Left ventricle myocardium inferior (tissue), 1 donor: ENCODE measurements around the gene CDC27. TPM values are rescaled to one million over a fixed set of nuclear protein-coding genes. Genes with fewer than 3 reads are reported as not detected.

Source experiments
- DNase-seq: peaks from one replicate; pipeline ENCODE4 v3.0.0-alpha.2; 2020
- H3K27ac ChIP-seq: fragments of 200-600 bp; replicated peaks from 2 replicates; pipeline ENCODE4 v1.8.0; 2021
- H3K27me3 ChIP-seq: fragments of 200-600 bp; 2 replicates; pipeline ENCODE4 v1.8.0; 2021; ENCODE audit warnings: low read depth
- H3K36me3 ChIP-seq: fragments of 200-600 bp; 2 replicates; pipeline ENCODE4 v1.8.0; 2021
- H3K4me1 ChIP-seq: fragments of 200-600 bp; 2 replicates; pipeline ENCODE4 v1.8.0; 2021
- H3K4me3 ChIP-seq: fragments of 200-600 bp; 2 replicates; pipeline ENCODE4 v1.8.0; 2021; ENCODE audit warnings: mild to moderate bottlenecking, moderate library complexity
- H3K9me3 ChIP-seq: fragments of 200-600 bp; replicated peaks from 2 replicates; pipeline ENCODE4 v1.8.0; 2021
- CTCF ChIP-seq: fragments of 200-600 bp; IDR thresholded peaks from 2 replicates; pipeline ENCODE4 v1.8.0; 2021; ENCODE audit warnings: antibody characterized with exemption, mild to moderate bottlenecking, borderline replicate concordance
- intact Hi-C: fragments of 100-400 bp; cut with micrococcal nuclease; formaldehyde crosslinking; loops from one replicate; pipeline ENCODE4 v1.11.0; 2022
- total RNA-seq: library from RNA; stranded (reverse); fragmentation: NEBNext Ultra II Directional; extraction: Animal tissue kit (Norgen Biotek cat#: 25700); gene quantifications from one replicate; pipeline ENCODE4 v1.2.1, GENCODE V29; 2021
- donor health status: DM: no; HTN: yes; CAD: no; lungs with severe emphysema.

CDC27 gene
- total RNA-seq, 1 donor from 2014 or later, result 92.4 TPM

GRCh38 chr17:47235506-47235905 is 46.4 kb upstream of the CDC27 start:
- H3K4me3 ChIP-seq, result no peak overlapping the region
- no peak overlapping the region for H3K27ac ChIP-seq
- no peak for DNase-seq
- H3K9me3 ChIP-seq, result no peaks in the 10 kb centered on the region
- H3K4me1 ChIP-seq, result peaks cover 24% of the 10 kb centered on the region
- H3K27me3 ChIP-seq, result no peaks in the 10 kb centered on the region
- H3K36me3 ChIP-seq, result no peaks in the 10 kb centered on the region
- intact Hi-C loops, result loop anchor here (10.0 kb wide), 1 partner anchor 379 kb away; no protein-coding TSS in a partner anchor
- no peak for TF ChIP-seq CTCF

GRCh38 chr17:47232465-47232864 is 43.4 kb upstream of the CDC27 start:
- Histone ChIP-seq H3K4me3 (no peak overlapping the region), H3K27ac (no peak overlapping the region), H3K36me3 (no peaks in the 10 kb centered on the region), H3K4me1 (peaks cover 20% of the 10 kb centered on the region), H3K27me3 (no peaks in the 10 kb centered on the region), H3K9me3 (no peaks in the 10 kb centered on the region)
- no peak for TF ChIP-seq CTCF
- DNase-seq, result no peak
- intact Hi-C loops, result loop anchor here (5.0 to 10.0 kb wide), 2 partner anchors 80 to 382 kb away; no protein-coding TSS in a partner anchor

GRCh38 chr17:47231866-47232265 is 42.8 kb upstream of the CDC27 start:
- no peak overlapping the region for H3K4me3 ChIP-seq
- no peak for TF ChIP-seq CTCF
- H3K27ac ChIP-seq, result no peak overlapping the region
- H3K27me3 ChIP-seq, result no peaks in the 10 kb centered on the region
- intact Hi-C loops, result loop anchor here (5.0 to 10.0 kb wide), 2 partner anchors 80 to 383 kb away; no protein-coding TSS in a partner anchor
- peaks cover 18% of the 10 kb centered on the region for H3K4me1 ChIP-seq
- H3K36me3 ChIP-seq, result no peaks in the 10 kb centered on the region
- no peak for DNase-seq
- no peaks in the 10 kb centered on the region for H3K9me3 ChIP-seq

- intact Hi-C loops, result loop anchor here (5.0 to 10.0 kb wide), 2 partner anchors 81 to 383 kb away; no protein-coding TSS in a partner anchor
- DNase-seq, result no peak
- H3K27me3 ChIP-seq, result no peaks in the 10 kb centered on the region
These were observed 42.2 kb upstream of the CDC27 start for GRCh38 chr17:47231334-47231733.

GRCh38 chr17:47230864-47231263 is 41.8 kb upstream of the CDC27 start:
- Histone ChIP-seq H3K36me3 (no peaks in the 10 kb centered on the region), H3K27ac (no peak overlapping the region), H3K4me1 (peaks cover 22% of the 10 kb centered on the region), H3K27me3 (no peaks in the 10 kb centered on the region), H3K4me3 (no peak overlapping the region), H3K9me3 (no peaks in the 10 kb centered on the region)
- no peak for TF ChIP-seq CTCF
- intact Hi-C loops, result loop anchor here (5.0 to 10.0 kb wide), 2 partner anchors 81 to 384 kb away; no protein-coding TSS in a partner anchor
- DNase-seq, result no peak

More at GRCh38 chr17:47231334-47231733, 42.2 kb upstream of the CDC27 start:
- no peaks in the 10 kb centered on the region for H3K9me3 ChIP-seq
- no peak overlapping the region for H3K4me3 ChIP-seq
- no peak for TF ChIP-seq CTCF
- no peaks in the 10 kb centered on the region for H3K36me3 ChIP-seq
- no peak overlapping the region for H3K27ac ChIP-seq
- peaks cover 17% of the 10 kb centered on the region for H3K4me1 ChIP-seq
